ENCODE results near the gene ASPA. TPM values are rescaled to one million over a fixed set of nuclear protein-coding genes. Genes with fewer than 3 reads are reported as not detected.

The ASPA gene
- polyA plus RNA-seq, 1 donor (not counting 4 experiments of a cell fraction or from before 2014, with no cell fraction given), result not detected

GRCh38 chr17:3471599-3471998 is 4.2 kb upstream of the ASPA start, which contains the start of gene SPATA22:
TSS of gene SPATA22 (minus strand) at chr17:3471819. CDS start at chr17:3469325, 2,494 bp downstream.
- H3K4me2 ChIP-seq (ENCODE audit: control insufficient read depth, extremely low read depth, insufficient read depth, low read depth, low read length), result no peak within 1 kb of the TSS
- no peaks in the 10 kb centered on the region for H3K36me3 ChIP-seq (ENCODE audit: control insufficient read depth in 2 of 2, extremely low read depth in 1 of 2, insufficient read depth in 2 of 2, low read length in 2 of 2)
- peaks cover 6% of the 10 kb centered on the region for H3K4me1 ChIP-seq (ENCODE audit: control insufficient read depth, extremely low read depth, insufficient read depth, low read length)
- no peak within 1 kb of the TSS for H2AFZ ChIP-seq (ENCODE audit: control insufficient read depth, low read length)
- H4K20me1 ChIP-seq (ENCODE audit: control insufficient read depth, extremely low read depth, insufficient read depth, low read length), result no peaks in the 10 kb centered on the region
- FAIRE-seq (no peak), DNase-seq (ENCODE audit: low read depth, low spot score) (no peak)
- H3K27ac ChIP-seq (ENCODE audit: control insufficient read depth, insufficient read depth, low read length), result no peak within 1 kb of the TSS
- H3K79me2 ChIP-seq (ENCODE audit: control insufficient read depth, insufficient read depth, low read length), result no peaks in the 10 kb centered on the region
- H3K4me3 ChIP-seq (ENCODE audit: control insufficient read depth in 2 of 3, extremely low read depth in 1 of 3, insufficient read depth in 2 of 3, low read depth in 1 of 3, low read length in 3 of 3), result no peak within 1 kb of the TSS
- dilution Hi-C loops (cut with MboI; ENCODE audit: extremely low pct_ligation_motif_present, low sequenced_read_pairs), result no loop called here
- no peaks in the 10 kb centered on the region for H3K9me1 ChIP-seq (ENCODE audit: control insufficient read depth, extremely low read depth, insufficient read depth, low read length)
- H3K9ac ChIP-seq (ENCODE audit: control insufficient read depth, extremely low read depth, insufficient read depth, low read length), result no peak within 1 kb of the TSS
- H3K9me3 ChIP-seq (ENCODE audit: control insufficient read depth, low read depth, low read length), result no peaks in the 10 kb centered on the region
- no peak for TF ChIP-seq EZH2 (IDR thresholded peaks at IDR 0.05; ENCODE audit: low read length)
- no peak for TF ChIP-seq CTCF (optimal IDR thresholded peaks at IDR 0.05 in 1 of 3, IDR thresholded peaks at IDR 0.05 in 1 of 3, conservative IDR thresholded peaks at IDR 0.05 in 1 of 3; ENCODE audit: extremely low read depth in 1 of 3, insufficient read depth in 2 of 3, low read length in 3 of 3)
- H3K27me3 ChIP-seq (ENCODE audit: control insufficient read depth, extremely low read depth, insufficient read depth, low read length), result no peaks in the 10 kb centered on the region

- TF ChIP-seq CTCF (optimal IDR thresholded peaks at IDR 0.05 in 1 of 3, IDR thresholded peaks at IDR 0.05 in 1 of 3, conservative IDR thresholded peaks at IDR 0.05 in 1 of 3; ENCODE audit: extremely low read depth in 1 of 3, insufficient read depth in 2 of 3, low read length in 3 of 3) (no peak), EZH2 (IDR thresholded peaks at IDR 0.05; ENCODE audit: low read length) (no peak)
- dilution Hi-C loops (cut with MboI; ENCODE audit: extremely low pct_ligation_motif_present, low sequenced_read_pairs), result no loop called here
- H3K9me3 ChIP-seq (ENCODE audit: control insufficient read depth, low read depth, low read length), result no peaks in the 10 kb centered on the region
- H3K4me2 ChIP-seq (ENCODE audit: control insufficient read depth, extremely low read depth, insufficient read depth, low read depth, low read length), result no peak overlapping the region
- H3K79me2 ChIP-seq (ENCODE audit: control insufficient read depth, insufficient read depth, low read length), result no peaks in the 10 kb centered on the region
- FAIRE-seq (no peak), DNase-seq (ENCODE audit: low read depth, low spot score) (no peak)
- no peaks in the 10 kb centered on the region for H3K27me3 ChIP-seq (ENCODE audit: control insufficient read depth, extremely low read depth, insufficient read depth, low read length)
- no peak overlapping the region for H3K9ac ChIP-seq (ENCODE audit: control insufficient read depth, extremely low read depth, insufficient read depth, low read length)
- no peak overlapping the region for H3K27ac ChIP-seq (ENCODE audit: control insufficient read depth, insufficient read depth, low read length)
- H3K4me3 ChIP-seq (ENCODE audit: control insufficient read depth in 2 of 3, extremely low read depth in 1 of 3, insufficient read depth in 2 of 3, low read depth in 1 of 3, low read length in 3 of 3), result no peak overlapping the region
- H2AFZ ChIP-seq (ENCODE audit: control insufficient read depth, low read length), result no peak overlapping the region
- no peaks in the 10 kb centered on the region for H3K36me3 ChIP-seq (ENCODE audit: control insufficient read depth in 2 of 2, extremely low read depth in 1 of 2, insufficient read depth in 2 of 2, low read length in 2 of 2)
- H3K9me1 ChIP-seq (ENCODE audit: control insufficient read depth, extremely low read depth, insufficient read depth, low read length), result no peaks in the 10 kb centered on the region
- H3K4me1 ChIP-seq (ENCODE audit: control insufficient read depth, extremely low read depth, insufficient read depth, low read length), result peaks cover 6% of the 10 kb centered on the region
- H4K20me1 ChIP-seq (ENCODE audit: control insufficient read depth, extremely low read depth, insufficient read depth, low read length), result no peaks in the 10 kb centered on the region
These were observed 3.7 kb upstream of the ASPA start for GRCh38 chr17:3472137-3472536.
